DOHH2 (cell line): ENCODE data around the gene ZFYVE19.

Experiments used
- EZH2phosphoT487 ChIP-seq: fragments of 200-600 bp; sonication (generic); IDR thresholded peaks from 2 replicates; pipeline ENCODE4 v1.6.1; 2017; ENCODE audit warnings: borderline replicate concordance, mild to moderate bottlenecking, antibody characterized with exemption, low read length, moderate library complexity, mixed read lengths
- TF ChIP-seq, protein P1 (sequence below): fragments of 200-600 bp; sonication (generic); IDR thresholded peaks from one replicate; pipeline ENCODE4 v1.5.1; 2014; ENCODE audit warnings: antibody characterized with exemption, mild to moderate bottlenecking, low read depth, low read length; ENCODE audit not compliant: poor library complexity, severe bottlenecking

- TF ChIP-seq, protein P1, sequence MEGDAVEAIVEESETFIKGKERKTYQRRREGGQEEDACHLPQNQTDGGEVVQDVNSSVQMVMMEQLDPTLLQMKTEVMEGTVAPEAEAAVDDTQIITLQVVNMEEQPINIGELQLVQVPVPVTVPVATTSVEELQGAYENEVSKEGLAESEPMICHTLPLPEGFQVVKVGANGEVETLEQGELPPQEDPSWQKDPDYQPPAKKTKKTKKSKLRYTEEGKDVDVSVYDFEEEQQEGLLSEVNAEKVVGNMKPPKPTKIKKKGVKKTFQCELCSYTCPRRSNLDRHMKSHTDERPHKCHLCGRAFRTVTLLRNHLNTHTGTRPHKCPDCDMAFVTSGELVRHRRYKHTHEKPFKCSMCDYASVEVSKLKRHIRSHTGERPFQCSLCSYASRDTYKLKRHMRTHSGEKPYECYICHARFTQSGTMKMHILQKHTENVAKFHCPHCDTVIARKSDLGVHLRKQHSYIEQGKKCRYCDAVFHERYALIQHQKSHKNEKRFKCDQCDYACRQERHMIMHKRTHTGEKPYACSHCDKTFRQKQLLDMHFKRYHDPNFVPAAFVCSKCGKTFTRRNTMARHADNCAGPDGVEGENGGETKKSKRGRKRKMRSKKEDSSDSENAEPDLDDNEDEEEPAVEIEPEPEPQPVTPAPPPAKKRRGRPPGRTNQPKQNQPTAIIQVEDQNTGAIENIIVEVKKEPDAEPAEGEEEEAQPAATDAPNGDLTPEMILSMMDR: no peak
- no peak for TF ChIP-seq EZH2phosphoT487
Observed at GRCh38 chr15:40785164-40785563, 21.7 kb upstream of the ZFYVE19 start.
